BJ (cell line): ENCODE measurements around the gene GPR141. TPM values are rescaled to one million over a fixed set of nuclear protein-coding genes. Genes with fewer than 3 reads are reported as not detected.

Source experiments
- CTCF ChIA-PET: fragments of 350-600 bp; formaldehyde crosslinking; extraction: SDS; loops from one replicate; lab custom pipeline; 2021; ENCODE audit warnings: antibody characterized with exemption, inconsistent platforms; lab: Yijun Ruan, JAX
- POLR2A ChIA-PET: fragments of 300-600 bp; sonication (Branson Sonifier 250); formaldehyde crosslinking; extraction: SDS; loops from one replicate; lab custom pipeline; 2021; ENCODE audit warnings: antibody characterized with exemption; lab: Charles Lee
- DNase-seq: peaks from one replicate; pipeline ENCODE4 v3.0.0-alpha.2; 2011; ENCODE audit warnings: low read depth
- H3K27me3 ChIP-seq: 2 replicates; pipeline ENCODE4 v1.6.0; 2011; ENCODE audit warnings: low read length; ENCODE audit not compliant: control insufficient read depth, insufficient read depth
- H3K36me3 ChIP-seq: 2 replicates; pipeline ENCODE4 v1.5.1; 2011; ENCODE audit warnings: low read length; ENCODE audit not compliant: control insufficient read depth, insufficient read depth
- H3K4me3 ChIP-seq: 2 replicates; pipeline ENCODE4 v1.5.1; 2011; ENCODE audit warnings: low read depth, mild to moderate bottlenecking, control low read depth, low read length
- CTCF ChIP-seq: IDR thresholded peaks from 2 replicates; pipeline ENCODE4 v1.5.1; 2011; ENCODE audit warnings: low read depth, mild to moderate bottlenecking, control low read depth, inconsistent platforms, low read length, moderate library complexity; ENCODE audit not compliant: insufficient read depth
- polyA plus RNA-seq: library from polyadenylated mRNA; depleted of rRNA; stranded (reverse); fragments of >200 nt; gene quantifications from 2 replicates; pipeline ENCODE4 v1.2.3, GENCODE V29; 2011

Gene GPR141
- polyA plus RNA-seq, 1 experiment: not detected

- no peak overlapping the region for H3K4me3 ChIP-seq
- H3K27me3 ChIP-seq: no peaks in the 10 kb centered on the region
- ChIA-PET CTCF (no interaction called here), POLR2A (no interaction called here)
- H3K36me3 ChIP-seq: no peaks in the 10 kb centered on the region
- TF ChIP-seq CTCF: no peak
- DNase-seq: no peak
These were observed 85.0 kb downstream of the GPR141 start for GRCh38 chr7:37768611-37769010.

GRCh38 chr7:37769291-37769690 is 85.7 kb downstream of the GPR141 start:
- H3K4me3 ChIP-seq: no peak overlapping the region
- ChIA-PET CTCF (no interaction called here), POLR2A (no interaction called here)
- no peaks in the 10 kb centered on the region for H3K36me3 ChIP-seq
- no peaks in the 10 kb centered on the region for H3K27me3 ChIP-seq
- TF ChIP-seq CTCF: no peak
- DNase-seq: no peak

- DNase-seq: no peak
- no peaks in the 10 kb centered on the region for H3K36me3 ChIP-seq
- POLR2A ChIA-PET: no interaction called here
- no peak overlapping the region for H3K4me3 ChIP-seq
- TF ChIP-seq CTCF: no peak
- CTCF ChIA-PET: no interaction called here
- no peaks in the 10 kb centered on the region for H3K27me3 ChIP-seq
These were observed 86.2 kb downstream of the GPR141 start for GRCh38 chr7:37769726-37770125.

- no peak for TF ChIP-seq CTCF
- H3K36me3 ChIP-seq: no peaks in the 10 kb centered on the region
- no peak for DNase-seq
- ChIA-PET CTCF (no interaction called here), POLR2A (no interaction called here)
- no peak overlapping the region for H3K4me3 ChIP-seq
- no peaks in the 10 kb centered on the region for H3K27me3 ChIP-seq
These were observed 87.3 kb downstream of the GPR141 start for GRCh38 chr7:37770838-37771237.

- no peaks in the 10 kb centered on the region for H3K36me3 ChIP-seq
- no peak for DNase-seq
- H3K27me3 ChIP-seq: no peaks in the 10 kb centered on the region
- no peak for TF ChIP-seq CTCF
- H3K4me3 ChIP-seq: no peak overlapping the region
- CTCF ChIA-PET: no interaction called here
- POLR2A ChIA-PET: no interaction called here
These were observed 87.8 kb downstream of the GPR141 start for GRCh38 chr7:37771342-37771741.
